Effector CD4-positive, alpha-beta T cell (primary cell): ENCODE results near the gene MBD3L1. TPM values are rescaled to one million over a fixed set of nuclear protein-coding genes. Genes with fewer than 3 reads are reported as not detected.

ENCODE experiments used
- DNase-seq: peaks from one replicate; pipeline ENCODE4 v3.0.0-alpha.2; 2020
- total RNA-seq: gene quantifications from one replicate; lab custom pipeline; 2026; lab: John Stamatoyannopoulos, UW

The MBD3L1 gene
- total RNA-seq, result not detected

DNA sequence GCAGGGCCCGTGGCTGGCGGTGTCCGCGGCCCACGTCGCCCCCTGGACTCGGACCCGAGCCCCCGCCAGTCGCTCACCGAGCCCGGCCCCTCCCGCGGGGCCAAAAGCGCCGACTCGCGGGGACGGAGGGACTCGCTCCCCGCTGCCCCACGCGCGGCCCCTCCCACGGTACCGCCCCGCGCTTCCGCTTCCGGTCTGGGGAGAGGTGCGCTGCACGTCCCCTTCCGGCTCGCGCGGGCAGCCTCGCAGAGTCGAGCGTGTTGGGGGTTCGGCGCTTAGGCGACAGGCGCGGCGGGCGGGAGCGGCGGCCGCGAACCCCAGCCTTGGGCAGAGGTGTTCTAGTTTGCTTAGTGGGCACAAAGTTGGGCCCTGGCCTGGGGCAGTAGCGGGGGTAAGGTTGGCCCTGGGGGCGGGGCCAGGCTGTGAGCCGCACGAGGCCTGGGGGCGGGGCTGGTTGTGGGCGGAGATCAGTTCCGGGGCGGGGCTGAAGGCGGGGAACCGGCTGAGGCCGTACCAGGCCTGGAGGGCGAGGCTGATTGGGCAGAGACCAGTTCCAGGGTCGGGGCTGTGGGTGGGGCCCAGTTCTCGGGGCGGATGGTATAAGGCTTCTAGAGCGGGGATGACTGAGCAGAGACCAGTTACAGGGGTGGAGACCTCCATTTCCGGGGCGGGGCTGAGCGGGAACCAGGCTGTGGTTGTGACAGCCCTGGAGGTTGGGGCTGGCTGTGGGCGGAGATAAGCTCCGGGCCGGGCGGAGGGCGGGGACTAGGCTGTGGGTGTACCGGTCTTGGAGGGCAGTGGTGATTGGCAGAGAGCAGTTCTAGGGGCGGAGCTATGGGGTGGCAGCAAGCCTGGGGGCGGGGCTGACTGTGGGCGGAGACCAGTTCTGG lies at the start of gene MBD3L1, which contains the start of gene ZNF558:
MBD3L1 (plus strand) TSS at position 246 of the 890 bp plus-strand sequence. CDS start 10,302 bp downstream, outside the sequence.
ZNF558 (minus strand) TSS at position 173 of the 890 bp plus-strand sequence. CDS start 9,645 bp downstream, outside the sequence.
- peak; percentile 96 for DNase-seq

- no peak for DNase-seq
Observed at GRCh38 chr19:8794823-8795222, 37.4 kb upstream of the MBD3L1 start.

DNA sequence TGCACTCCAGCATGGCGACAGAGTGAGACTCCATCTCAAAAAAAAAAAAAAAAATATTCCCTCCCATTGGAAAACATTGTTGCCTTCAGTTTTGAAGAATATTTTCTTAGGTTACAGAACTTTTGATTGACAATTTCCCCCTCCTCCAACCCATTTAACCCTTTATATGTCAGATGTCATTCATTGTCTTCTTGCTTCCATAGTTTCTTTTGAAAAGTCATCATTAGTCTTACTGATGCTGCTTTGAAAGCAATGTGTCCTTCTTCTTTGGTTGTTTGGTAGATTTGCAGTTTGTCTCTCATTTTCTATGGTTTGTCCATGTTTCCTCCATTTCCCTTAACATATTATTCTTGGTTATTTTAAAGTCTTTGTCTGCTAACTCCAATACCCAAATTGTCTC lies 25.5 kb upstream of the MBD3L1 start:
- DNase-seq, result no peak

DNA sequence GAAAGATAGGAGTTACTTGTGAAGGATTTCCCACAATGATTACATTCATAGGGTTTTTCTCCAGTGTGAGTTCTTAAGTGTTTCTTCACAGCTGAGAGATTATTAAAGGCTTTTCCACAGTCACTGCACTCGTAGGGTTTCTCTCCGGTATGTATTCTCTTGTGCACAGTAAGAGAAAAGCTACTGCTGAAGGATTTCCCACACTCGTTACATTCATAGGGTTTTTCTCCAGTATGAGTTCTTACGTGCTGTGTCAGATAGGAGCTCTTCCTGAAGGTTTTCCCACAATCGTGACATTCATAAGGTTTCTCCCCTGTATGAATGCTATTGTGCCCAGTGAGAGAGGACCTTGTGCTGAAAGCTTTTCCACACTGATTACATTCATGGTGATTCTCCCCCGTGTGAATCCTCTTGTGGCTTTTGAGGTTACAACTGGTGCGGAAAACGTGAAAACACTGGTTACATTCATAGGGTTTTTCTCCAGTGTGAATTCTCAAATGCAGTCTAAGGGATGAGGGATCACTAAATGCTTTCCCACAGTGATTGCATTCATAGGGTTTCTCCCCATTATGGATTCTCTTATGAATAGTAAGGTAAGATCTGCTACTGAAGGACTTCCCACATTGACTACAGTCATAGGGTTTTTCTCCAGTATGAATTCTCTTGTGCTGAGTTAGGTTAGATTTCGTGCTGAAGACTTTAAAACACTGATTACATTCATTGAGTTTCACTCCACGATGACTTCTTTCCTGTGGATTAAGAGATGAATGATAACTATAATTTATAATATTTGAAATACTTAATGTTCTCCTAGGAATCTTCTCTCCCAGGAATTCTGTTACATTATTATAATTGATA lies 20.6 kb upstream of the MBD3L1 start:
- DNase-seq, result no peak

DNA sequence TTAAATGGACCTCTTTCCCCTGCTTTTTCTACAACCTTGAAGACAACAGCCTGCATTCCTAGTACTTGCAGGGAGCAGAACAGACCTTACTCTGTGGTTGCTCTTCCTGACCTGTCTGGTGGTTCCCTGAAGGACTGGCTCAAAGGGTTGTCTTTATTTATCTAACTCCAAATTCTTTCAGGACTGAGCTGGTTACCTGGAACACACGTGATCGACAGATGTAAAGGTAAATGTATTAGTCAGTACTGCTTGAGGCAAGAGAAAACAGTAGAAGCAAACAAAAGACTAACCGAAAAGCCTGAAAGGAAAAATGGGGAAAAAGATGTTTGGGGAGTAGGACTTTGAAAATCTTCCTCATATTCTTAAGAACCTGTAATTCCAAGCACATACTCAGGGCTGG lies 18.0 kb upstream of the MBD3L1 start:
- no peak for DNase-seq

DNA sequence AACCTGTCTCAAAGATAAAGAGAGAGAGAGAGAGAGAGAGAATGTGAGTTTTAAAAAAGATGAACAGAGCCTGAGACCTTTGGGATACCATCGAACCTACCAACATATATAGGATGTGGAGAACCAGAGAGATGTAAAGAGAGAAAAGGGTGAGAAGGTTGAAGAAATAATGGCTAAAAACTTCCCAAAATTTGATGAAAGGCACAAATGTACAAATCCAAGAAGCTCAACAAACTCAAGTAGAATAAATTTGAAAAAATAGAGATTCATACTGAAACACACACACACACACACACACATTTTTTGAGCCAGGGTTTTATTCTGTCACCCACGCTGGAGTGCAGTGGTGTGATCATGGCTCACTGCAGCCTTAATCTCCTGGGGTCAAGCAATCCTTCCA lies 16.4 kb upstream of the MBD3L1 start:
- no peak for DNase-seq

GRCh38 chr19:8820234-8820633 lies 11.9 kb upstream of the MBD3L1 start:
- DNase-seq, result no peak

- DNase-seq, result no peak
Observed at GRCh38 chr19:8821748-8822241, 10.4 kb upstream of the MBD3L1 start.

DNA sequence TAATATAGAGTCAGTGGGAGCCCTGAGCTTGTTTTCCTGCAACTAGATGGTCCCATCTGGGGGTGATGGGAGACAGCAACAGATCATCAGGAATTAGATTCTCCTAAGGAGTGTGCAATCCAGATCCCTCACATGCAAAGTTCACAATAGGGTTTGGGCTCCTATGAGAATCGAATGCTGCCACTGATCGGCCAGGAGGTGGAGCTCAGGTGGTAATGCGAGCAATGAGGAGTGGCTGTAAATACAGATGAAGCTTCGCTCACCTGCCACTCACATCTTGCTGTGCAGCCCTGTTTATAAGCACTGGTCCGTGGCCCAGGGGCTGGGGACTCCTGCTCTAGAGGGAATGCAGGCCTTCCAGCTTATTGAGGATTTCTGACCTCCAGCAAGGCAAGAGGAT lies 5.8 kb upstream of the MBD3L1 start:
- no peak for DNase-seq

- no peak for DNase-seq
Observed at GRCh38 chr19:8827277-8827676, 4.9 kb upstream of the MBD3L1 start.

GRCh38 chr19:8831373-8831772 lies 804 bp upstream of the MBD3L1 start:
- DNase-seq, result no peak

DNA sequence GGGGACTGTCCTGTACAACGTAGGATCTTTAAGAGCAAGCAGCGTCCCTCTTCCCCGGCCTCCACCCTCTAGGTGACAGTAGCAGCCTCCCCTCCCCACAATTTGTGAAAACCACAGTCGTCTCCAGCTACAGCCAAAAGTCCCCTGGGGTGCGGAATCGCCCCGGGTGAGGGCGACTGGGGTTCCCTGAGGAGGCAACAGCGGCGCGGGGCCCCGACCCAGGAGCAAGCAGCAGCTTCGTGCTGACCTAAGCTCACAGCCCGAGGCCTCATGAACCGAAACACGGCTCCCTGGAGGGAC lies 395 bp upstream of the MBD3L1 start:
- DNase-seq, result no peak

GRCh38 chr19:8835446-8835845 lies 3.3 kb downstream of the MBD3L1 start:
- no peak for DNase-seq

DNA sequence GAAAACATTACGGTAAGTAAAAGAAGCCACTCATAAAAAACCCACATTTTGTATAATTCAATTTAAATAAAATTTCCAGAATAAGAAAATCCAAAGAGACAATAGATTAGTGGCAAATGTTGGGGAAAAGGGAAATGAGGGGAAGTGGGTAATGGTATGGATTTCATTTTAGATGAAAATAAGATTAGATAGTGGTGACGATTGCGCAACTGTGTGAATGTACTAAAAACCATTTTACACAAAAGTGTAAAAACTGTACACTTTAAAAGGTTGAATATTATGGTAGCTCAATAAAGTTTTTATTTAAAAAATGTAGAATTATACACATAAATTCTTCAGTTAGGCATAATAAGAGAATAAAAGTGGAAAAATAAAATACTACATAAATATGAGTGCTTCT lies 3.7 kb downstream of the MBD3L1 start:
- no peak for DNase-seq

GRCh38 chr19:8840708-8841107 lies 8.5 kb downstream of the MBD3L1 start:
- DNase-seq, result no peak

- no peak for DNase-seq
Observed at GRCh38 chr19:8846819-8847218, 14.6 kb downstream of the MBD3L1 start.

DNA sequence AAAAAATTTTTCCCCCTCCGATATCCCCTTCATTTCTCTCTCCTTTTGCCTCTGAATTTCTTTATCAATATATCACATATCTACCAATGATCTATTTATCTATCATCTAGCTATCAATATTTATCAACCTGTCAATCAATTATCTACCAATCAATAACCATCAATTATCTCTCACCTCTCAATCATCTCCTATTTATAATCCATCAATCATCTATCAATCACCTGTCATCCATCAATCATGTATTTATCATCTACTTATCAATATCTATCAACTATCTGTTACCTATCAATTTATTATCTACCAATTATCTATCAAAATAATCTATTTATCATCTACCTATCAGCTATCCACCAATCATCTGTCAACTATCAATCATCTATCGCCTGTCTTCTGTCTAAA lies 17.1 kb downstream of the MBD3L1 start:
- no peak for DNase-seq

DNA sequence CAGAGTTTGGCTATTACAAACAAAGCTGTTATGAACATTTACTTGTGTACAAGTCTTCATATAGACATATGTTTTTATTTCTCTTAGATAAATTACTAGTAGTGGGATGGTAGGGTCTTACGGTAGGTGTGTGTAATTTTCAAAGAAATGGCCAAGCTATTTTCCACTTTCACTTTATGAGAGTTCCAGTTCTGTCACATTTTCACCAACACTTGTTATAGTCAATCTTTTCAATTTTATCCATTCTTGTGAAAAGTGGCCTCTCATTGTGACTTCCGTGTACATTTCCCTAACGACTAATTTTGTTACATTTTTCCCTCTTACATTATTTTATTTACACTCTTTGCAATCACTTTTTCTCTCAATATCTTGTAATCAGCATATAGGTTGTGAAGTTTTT lies 18.3 kb downstream of the MBD3L1 start:
- DNase-seq, result no peak

GRCh38 chr19:8858260-8858659 lies 26.1 kb downstream of the MBD3L1 start:
- DNase-seq, result no peak

DNA sequence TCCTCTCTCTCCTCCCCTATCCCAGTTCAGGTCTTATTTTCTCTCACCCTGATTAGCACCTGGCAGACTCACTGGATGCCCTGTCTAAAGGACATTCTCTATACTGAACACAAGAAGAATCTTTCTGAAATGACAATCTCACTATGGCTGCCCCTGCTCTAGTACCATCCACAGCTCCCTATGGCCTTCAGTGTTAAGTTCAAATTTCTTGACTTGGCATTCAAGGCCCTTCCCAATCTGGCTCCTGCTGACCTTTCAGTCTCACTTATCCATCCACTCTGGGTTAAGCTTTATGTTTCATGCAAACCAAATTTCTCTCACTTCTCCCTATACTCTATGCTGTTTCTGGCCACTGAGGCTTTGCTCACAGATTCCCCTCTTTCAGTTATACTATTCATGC lies 34.2 kb downstream of the MBD3L1 start:
- DNase-seq, result no peak

DNA sequence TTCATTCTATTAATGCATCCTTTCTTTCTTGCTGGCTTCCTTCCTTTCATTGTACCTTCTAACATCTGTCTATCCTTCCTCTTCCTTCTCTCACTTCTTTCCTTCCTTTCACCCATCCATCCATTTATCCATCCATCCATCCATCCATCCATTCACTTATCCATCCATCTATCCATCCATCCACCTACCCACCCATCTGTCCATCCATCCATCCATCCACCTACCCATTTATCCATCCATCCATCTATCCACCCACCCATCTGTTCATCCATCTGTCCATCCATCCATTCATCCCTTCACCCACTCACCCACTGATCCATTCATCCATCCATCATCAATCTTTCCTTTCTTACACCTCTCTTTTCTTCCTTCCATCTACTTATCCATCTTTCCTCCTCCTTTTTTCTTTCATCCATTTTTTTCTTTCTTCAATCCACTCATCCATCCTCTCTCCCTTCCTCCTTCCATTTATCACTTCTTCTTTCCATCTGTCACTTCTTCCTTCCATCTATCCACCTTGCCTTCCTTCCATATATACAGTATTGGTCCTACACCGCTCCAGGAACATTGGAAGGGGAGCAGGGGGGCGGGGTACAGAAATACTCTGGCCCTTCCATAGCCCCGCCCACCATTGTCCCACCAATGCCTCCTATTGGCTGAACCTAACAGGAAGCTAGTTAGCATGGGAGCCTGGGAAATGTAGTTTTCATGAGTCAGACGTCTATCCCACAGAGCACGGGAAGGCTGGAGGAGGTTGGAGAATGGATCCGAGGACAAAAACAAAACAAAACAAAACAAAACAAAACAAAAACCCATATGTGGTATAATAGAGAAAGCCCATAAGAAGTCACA lies 45.9 kb downstream of the MBD3L1 start:
- no peak for DNase-seq

DNA sequence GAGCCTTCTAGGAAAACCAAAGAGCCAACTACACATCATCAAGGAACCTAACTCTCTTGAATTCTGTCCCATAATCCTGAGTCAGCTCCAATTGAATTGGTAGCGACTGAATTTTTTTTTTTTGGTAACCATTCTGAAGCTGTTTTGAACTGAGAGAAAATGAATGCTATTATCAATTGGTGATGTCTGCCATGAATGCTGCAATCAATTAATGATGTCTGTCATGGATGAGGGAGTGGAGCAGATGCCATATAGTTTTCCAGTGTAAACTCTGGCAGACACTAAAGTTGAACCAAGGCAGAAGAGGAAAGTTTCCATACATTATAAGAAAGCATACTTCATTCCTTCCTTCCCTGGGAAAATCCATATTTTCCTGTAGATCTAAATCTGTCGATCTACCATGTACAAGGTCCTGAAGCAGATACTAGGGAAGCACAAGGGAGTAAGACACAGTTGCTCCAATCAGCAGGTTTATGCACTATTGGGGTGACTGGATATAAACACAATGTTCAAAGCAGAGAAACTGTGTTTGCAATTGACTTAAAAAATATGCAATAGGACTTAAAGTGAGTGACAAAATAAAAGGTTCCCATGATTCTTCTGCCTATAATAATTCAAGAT lies 48.8 kb downstream of the MBD3L1 start:
- DNase-seq, result no peak
